Hepatocyte (in vitro differentiated cells): ENCODE results near the gene RAI1. TPM values are rescaled to one million over a fixed set of nuclear protein-coding genes. Genes with fewer than 3 reads are reported as not detected.

Experiments used
- DNase-seq: peaks from one replicate; pipeline ENCODE4 v3.0.0-alpha.2; 2016; ENCODE audit warnings: low spot score
- H2AFZ ChIP-seq: fragments of 200-600 bp; sonication (generic); 2 replicates; pipeline ENCODE4 v1.6.0; 2016; ENCODE audit warnings: antibody characterized with exemption, mild to moderate bottlenecking
- H3K27ac ChIP-seq: fragments of 200-600 bp; sonication (generic); 2 replicates; pipeline ENCODE4 v1.5.1; 2016; ENCODE audit warnings: mild to moderate bottlenecking
- H3K27me3 ChIP-seq: fragments of 200-600 bp; sonication (generic); 2 replicates; pipeline ENCODE4 v1.6.1; 2016
- H3K36me3 ChIP-seq: fragments of 200-600 bp; sonication (generic); replicated peaks from 2 replicates; pipeline ENCODE4 v1.5.1; 2016; ENCODE audit warnings: low read depth; ENCODE audit not compliant: insufficient read depth
- H3K4me1 ChIP-seq: fragments of 200-600 bp; sonication (generic); 2 replicates; pipeline ENCODE4 v1.5.1; 2016; ENCODE audit warnings: mild to moderate bottlenecking, moderate library complexity; ENCODE audit not compliant: insufficient read depth
- H3K4me2 ChIP-seq: fragments of 200-600 bp; sonication (generic); 2 replicates; pipeline ENCODE4 v1.6.0; 2016
- H3K4me3 ChIP-seq: fragments of 200-600 bp; sonication (generic); 2 replicates; pipeline ENCODE4 v1.5.1; 2016; ENCODE audit warnings: mild to moderate bottlenecking
- H3K79me2 ChIP-seq: fragments of 200-600 bp; sonication (generic); 2 replicates; pipeline ENCODE4 v1.6.0; 2017; ENCODE audit warnings: mild to moderate bottlenecking
- H3K9me2 ChIP-seq: fragments of 200-600 bp; sonication (generic); replicated peaks from 2 replicates; pipeline ENCODE4 v1.6.0; 2017; ENCODE audit warnings: mild to moderate bottlenecking; ENCODE audit not compliant: insufficient read depth
- H3K9me3 ChIP-seq: fragments of 200-600 bp; sonication (generic); 2 replicates; pipeline ENCODE4 v1.5.1; 2016; ENCODE audit warnings: low read depth, mild to moderate bottlenecking
- H4K20me1 ChIP-seq: fragments of 200-600 bp; sonication (generic); 2 replicates; pipeline ENCODE4 v1.6.0; 2016; ENCODE audit warnings: mild to moderate bottlenecking; ENCODE audit not compliant: insufficient read depth, poor library complexity, severe bottlenecking
- CTCF ChIP-seq: fragments of 200-600 bp; sonication (generic); IDR thresholded peaks from 2 replicates; pipeline ENCODE4 v1.5.1; 2016; ENCODE audit warnings: antibody characterized with exemption, mild to moderate bottlenecking; ENCODE audit not compliant: poor library complexity
- EZH2 ChIP-seq: fragments of 200-600 bp; sonication (generic); IDR thresholded peaks from 2 replicates; pipeline ENCODE4 v1.6.1; 2016; ENCODE audit warnings: antibody characterized with exemption, mild to moderate bottlenecking, borderline replicate concordance
- EZH2phosphoT487 ChIP-seq: fragments of 200-600 bp; sonication (generic); IDR thresholded peaks from one replicate; pipeline ENCODE4 v1.6.1; 2018; ENCODE audit warnings: antibody characterized with exemption, mild to moderate bottlenecking, low read depth, moderate library complexity; ENCODE audit not compliant: unreplicated experiment, severe bottlenecking
- WGBS: methylation state at CpG from one replicate; pipeline ENCODE4 v1.1.6; 2016; ENCODE audit warnings: low lambda C conversion rate; ENCODE audit errors: missing lambda C conversion rate; 5-methylcytosine and 5-hydroxymethylcytosine counted together
- polyA plus RNA-seq: library from polyadenylated mRNA; unstranded; fragments of >200 nt; fragmentation: Nextera tagmentation; extraction: Ambion mirVana; gene quantifications from 2 replicates; pipeline ENCODE4 v1.2.1, GENCODE V29; 2016
- total RNA-seq: library from RNA; depleted of rRNA; stranded (reverse); fragments of >200 nt; gene quantifications from 2 replicates; pipeline ENCODE4 v1.2.3, GENCODE V29; 2014

The RAI1 gene
- total and polyA plus RNA-seq, 2 experiments from 2014 or later, result 20.2 to 23.8 TPM

- Histone ChIP-seq H3K4me1 (peaks cover 14% of the 10 kb centered on the region), H4K20me1 (peaks cover 42% of the 10 kb centered on the region), H3K27me3 (no peaks in the 10 kb centered on the region), H3K79me2 (peaks cover 85% of the 10 kb centered on the region), H3K4me3 (no peak overlapping the region), H2AFZ (no peak overlapping the region), H3K9me2 (no peaks in the 10 kb centered on the region), H3K9me3 (no peaks in the 10 kb centered on the region), H3K27ac (no peak overlapping the region), H3K36me3 (no peaks in the 10 kb centered on the region), H3K4me2 (no peak overlapping the region)
- no peak for DNase-seq
- WGBS, result 92% methylated on average over 33 of the region's 33 CpGs
- TF ChIP-seq EZH2phosphoT487 (no peak), EZH2 (no peak)
These were observed 64.5 kb downstream of the RAI1 start for GRCh38 chr17:17745476-17746455.

- Histone ChIP-seq H2AFZ (no peak overlapping the region), H3K36me3 (no peaks in the 10 kb centered on the region), H3K4me3 (no peak overlapping the region), H3K4me1 (peaks cover 16% of the 10 kb centered on the region), H3K27ac (no peak overlapping the region), H3K79me2 (peaks cover 89% of the 10 kb centered on the region), H3K9me3 (no peaks in the 10 kb centered on the region), H3K9me2 (no peaks in the 10 kb centered on the region), H4K20me1 (peaks cover 44% of the 10 kb centered on the region), H3K27me3 (no peaks in the 10 kb centered on the region), H3K4me2 (no peak overlapping the region)
- WGBS, result 90% methylated on average over 3 of the region's 3 CpGs
- no peak for TF ChIP-seq EZH2
- no peak for TF ChIP-seq CTCF
- no peak for DNase-seq
These were observed 66.9 kb downstream of the RAI1 start for GRCh38 chr17:17748179-17748578.

GRCh38 chr17:17748604-17749003 lies 67.3 kb downstream of the RAI1 start:
- H3K27ac ChIP-seq, result no peak overlapping the region

More at GRCh38 chr17:17748604-17749003, 67.3 kb downstream of the RAI1 start:
- no peak overlapping the region for H3K4me2 ChIP-seq
- no peaks in the 10 kb centered on the region for H3K9me2 ChIP-seq
- no peaks in the 10 kb centered on the region for H3K9me3 ChIP-seq
- H3K27me3 ChIP-seq, result no peaks in the 10 kb centered on the region
- H3K4me1 ChIP-seq, result peaks cover 19% of the 10 kb centered on the region
- H3K4me3 ChIP-seq, result no peak overlapping the region
- H2AFZ ChIP-seq, result no peak overlapping the region
- 95% methylated on average over 8 of the region's 8 CpGs for WGBS
- H4K20me1 ChIP-seq, result peaks cover 40% of the 10 kb centered on the region
- peaks cover 89% of the 10 kb centered on the region for H3K79me2 ChIP-seq
- DNase-seq, result no peak
- no peaks in the 10 kb centered on the region for H3K36me3 ChIP-seq
- TF ChIP-seq EZH2phosphoT487, result no peak
- TF ChIP-seq EZH2, result no peak
- no peak for TF ChIP-seq CTCF
